ENCODE measurements around the gene TMEM120A.

- TF ChIP-seq, protein P1, sequence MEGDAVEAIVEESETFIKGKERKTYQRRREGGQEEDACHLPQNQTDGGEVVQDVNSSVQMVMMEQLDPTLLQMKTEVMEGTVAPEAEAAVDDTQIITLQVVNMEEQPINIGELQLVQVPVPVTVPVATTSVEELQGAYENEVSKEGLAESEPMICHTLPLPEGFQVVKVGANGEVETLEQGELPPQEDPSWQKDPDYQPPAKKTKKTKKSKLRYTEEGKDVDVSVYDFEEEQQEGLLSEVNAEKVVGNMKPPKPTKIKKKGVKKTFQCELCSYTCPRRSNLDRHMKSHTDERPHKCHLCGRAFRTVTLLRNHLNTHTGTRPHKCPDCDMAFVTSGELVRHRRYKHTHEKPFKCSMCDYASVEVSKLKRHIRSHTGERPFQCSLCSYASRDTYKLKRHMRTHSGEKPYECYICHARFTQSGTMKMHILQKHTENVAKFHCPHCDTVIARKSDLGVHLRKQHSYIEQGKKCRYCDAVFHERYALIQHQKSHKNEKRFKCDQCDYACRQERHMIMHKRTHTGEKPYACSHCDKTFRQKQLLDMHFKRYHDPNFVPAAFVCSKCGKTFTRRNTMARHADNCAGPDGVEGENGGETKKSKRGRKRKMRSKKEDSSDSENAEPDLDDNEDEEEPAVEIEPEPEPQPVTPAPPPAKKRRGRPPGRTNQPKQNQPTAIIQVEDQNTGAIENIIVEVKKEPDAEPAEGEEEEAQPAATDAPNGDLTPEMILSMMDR (IDR thresholded peaks at IDR 0.05; ENCODE audit: low read length): no peak
- TF ChIP-seq EZH2 (IDR thresholded peaks at IDR 0.05; ENCODE audit: borderline replicate concordance, low read length): no peak
Measured at GRCh38 chr7:75948179-75948578, 46.2 kb downstream of the TMEM120A start.

All from OCI-LY1 (cell line).